SK-N-MC (cell line): ENCODE results near the gene COL6A2.

Source experiments
- EZH2 ChIP-seq: fragments of 200-600 bp; sonication (generic); IDR thresholded peaks from one replicate; pipeline ENCODE4 v1.6.1; 2017; ENCODE audit warnings: antibody characterized with exemption
- FOXP2 ChIP-seq: optimal IDR thresholded peaks from 2 replicates; pipeline ENCODE3; 2011; ENCODE audit warnings: mild to moderate bottlenecking, moderate library complexity; ENCODE audit not compliant: insufficient read depth; ENCODE audit errors: extremely low read length, control extremely low read depth
- POLR2AphosphoS5 ChIP-seq: IDR thresholded peaks from 2 replicates; pipeline ENCODE4 v1.6.1; 2012; ENCODE audit warnings: mild to moderate bottlenecking, low read depth, low read length, borderline replicate concordance

- TF ChIP-seq EZH2 (no peak), POLR2AphosphoS5 (no peak), FOXP2 (no peak)
Measured at GRCh38 chr21:46063227-46063626, 34.7 kb upstream of the COL6A2 start.
